ENCODE measurements around the gene SLC9A9. TPM values are rescaled to one million over a fixed set of nuclear protein-coding genes. Genes with fewer than 3 reads are reported as not detected.

SLC9A9 gene
- total and polyA plus RNA-seq, 10 of the 15 experiments (the other 5 are each of a cell fraction or from before 2014, with no cell fraction given), result 3.5 to 14.2 (median 9.3) TPM

DNA sequence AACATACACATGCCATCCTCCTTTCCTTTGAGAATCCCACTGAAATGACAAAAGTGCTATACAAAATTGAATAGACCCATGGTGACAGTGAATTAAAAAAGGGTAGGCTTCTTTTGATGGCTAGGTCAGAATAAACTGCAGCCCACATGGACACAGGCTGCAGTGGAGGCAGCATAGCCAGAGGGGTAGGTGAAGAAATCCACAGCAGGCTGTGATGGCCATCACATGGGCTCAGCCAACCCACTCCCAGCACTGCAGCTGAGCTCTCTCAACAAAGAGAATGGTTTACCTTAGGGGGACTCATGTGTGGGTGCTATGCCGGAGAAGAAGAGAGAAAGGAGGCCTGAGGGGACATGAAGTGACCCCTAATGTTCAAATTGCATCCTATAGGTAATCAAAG lies 397.6 kb downstream of the SLC9A9 start:
- Histone ChIP-seq H3K9ac (ENCODE audit: control insufficient read depth, insufficient read depth, low read length) (no peak overlapping the region), H2AFZ (ENCODE audit: control insufficient read depth, low read depth, low read length) (no peak overlapping the region), H3K4me1 (ENCODE audit: control insufficient read depth, insufficient read depth, low read length) (no peaks in the 10 kb centered on the region), H3K27ac (ENCODE audit: control insufficient read depth, insufficient read depth) (no peak overlapping the region), H3K36me3 (ENCODE audit: control insufficient read depth in 2 of 2, insufficient read depth in 2 of 2, low read length in 1 of 2) (no peaks in the 10 kb centered on the region), H3K79me2 (ENCODE audit: control insufficient read depth, insufficient read depth, low read length) (no peaks in the 10 kb centered on the region), H4K20me1 (ENCODE audit: control insufficient read depth, insufficient read depth) (no peaks in the 10 kb centered on the region), H3K4me3 (no peak overlapping the region), H3K27me3 (replicated peaks in 1 of 2; ENCODE audit: control insufficient read depth in 2 of 2, insufficient read depth in 2 of 2, low read length in 1 of 2) (no peaks in the 10 kb centered on the region), H3K9me3 (replicated peaks; ENCODE audit: control insufficient read depth, insufficient read depth, low read length) (no peaks in the 10 kb centered on the region; the same call in 2 of the 3 replicates), H3K4me2 (ENCODE audit: control insufficient read depth, insufficient read depth) (no peak overlapping the region)
- TF ChIP-seq SMARCA5 (IDR thresholded peaks at IDR 0.05) (no peak), WRNIP1 (IDR thresholded peaks at IDR 0.05; ENCODE audit: borderline replicate concordance, low read depth, low read length) (no peak), RELA (IDR thresholded peaks at IDR 0.05; ENCODE audit: borderline replicate concordance, partially characterized antibody) (no peak), JUND (IDR thresholded peaks at IDR 0.05; ENCODE audit: low read depth, low read length) (no peak), PAX5 (IDR thresholded peaks at IDR 0.05; ENCODE audit: borderline replicate concordance, low read depth, low read length) (no peak), RAD21 (IDR thresholded peaks at IDR 0.05; ENCODE audit: insufficient read depth, low read depth, low read length) (no peak), BHLHE40 (IDR thresholded peaks at IDR 0.05; ENCODE audit: borderline replicate concordance in 1 of 2, low read depth in 2 of 2, low read length in 1 of 2) (no peak), ESRRA (IDR thresholded peaks at IDR 0.05; ENCODE audit: low read length) (no peak), NR2C2 (IDR thresholded peaks at IDR 0.05; ENCODE audit: borderline replicate concordance, control insufficient read depth, insufficient read length, low read depth) (no peak), BMI1 (IDR thresholded peaks at IDR 0.05; ENCODE audit: borderline replicate concordance) (no peak), ZZZ3 (IDR thresholded peaks at IDR 0.05; ENCODE audit: control insufficient read depth, insufficient read length, low read depth) (no peak), HCFC1 (IDR thresholded peaks at IDR 0.05; ENCODE audit: low read length) (no peak), MYB (IDR thresholded peaks at IDR 0.05; ENCODE audit: borderline replicate concordance, low read depth, low read length) (no peak)
- TF ChIP-seq, protein P1, sequence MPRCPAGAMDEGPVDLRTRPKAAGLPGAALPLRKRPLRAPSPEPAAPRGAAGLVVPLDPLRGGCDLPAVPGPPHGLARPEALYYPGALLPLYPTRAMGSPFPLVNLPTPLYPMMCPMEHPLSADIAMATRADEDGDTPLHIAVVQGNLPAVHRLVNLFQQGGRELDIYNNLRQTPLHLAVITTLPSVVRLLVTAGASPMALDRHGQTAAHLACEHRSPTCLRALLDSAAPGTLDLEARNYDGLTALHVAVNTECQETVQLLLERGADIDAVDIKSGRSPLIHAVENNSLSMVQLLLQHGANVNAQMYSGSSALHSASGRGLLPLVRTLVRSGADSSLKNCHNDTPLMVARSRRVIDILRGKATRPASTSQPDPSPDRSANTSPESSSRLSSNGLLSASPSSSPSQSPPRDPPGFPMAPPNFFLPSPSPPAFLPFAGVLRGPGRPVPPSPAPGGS (IDR thresholded peaks at IDR 0.05; ENCODE audit: borderline replicate concordance, insufficient read depth, low read depth, low read length, poor library complexity, severe bottlenecking), result no peak
- TF ChIP-seq, protein P2, sequence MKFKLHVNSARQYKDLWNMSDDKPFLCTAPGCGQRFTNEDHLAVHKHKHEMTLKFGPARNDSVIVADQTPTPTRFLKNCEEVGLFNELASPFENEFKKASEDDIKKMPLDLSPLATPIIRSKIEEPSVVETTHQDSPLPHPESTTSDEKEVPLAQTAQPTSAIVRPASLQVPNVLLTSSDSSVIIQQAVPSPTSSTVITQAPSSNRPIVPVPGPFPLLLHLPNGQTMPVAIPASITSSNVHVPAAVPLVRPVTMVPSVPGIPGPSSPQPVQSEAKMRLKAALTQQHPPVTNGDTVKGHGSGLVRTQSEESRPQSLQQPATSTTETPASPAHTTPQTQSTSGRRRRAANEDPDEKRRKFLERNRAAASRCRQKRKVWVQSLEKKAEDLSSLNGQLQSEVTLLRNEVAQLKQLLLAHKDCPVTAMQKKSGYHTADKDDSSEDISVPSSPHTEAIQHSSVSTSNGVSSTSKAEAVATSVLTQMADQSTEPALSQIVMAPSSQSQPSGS (IDR thresholded peaks at IDR 0.05; ENCODE audit: low read length), result no peak
- ChIA-PET POLR2A (no interaction called here), SMC1A (ENCODE audit: uncharacterized antibody, unreplicated experiment) (no interaction called here), RAD21 (ENCODE audit: unreplicated experiment) (no interaction called here), CTCF (no interaction called here)
- DNase-seq (ENCODE audit: low read depth, low spot score) (no peak), FAIRE-seq (no peak), ATAC-seq (peak; percentile 36; the same call in 2 of the 3 replicates)
- intact Hi-C loops (cut with micrococcal nuclease; ENCODE audit: unreplicated experiment), result no loop called here
- BruUV-seq (replicated peaks), result no TSS peak
- WGBS (ENCODE audit: insufficient coverage, insufficient replicate concordance, low lambda C conversion rate, missing lambda C conversion rate), result 90% methylated on average over 1 of the region's 1 CpG
- in situ Hi-C loops (cut with MboI), result no loop called here
